Umbilical cord (tissue), 2 donors: Measurements from ENCODE around the gene BTBD7. TPM values are rescaled to one million over a fixed set of nuclear protein-coding genes. Genes with fewer than 3 reads are reported as not detected.
"Not testable (repeated sequence)": the region's sequence is repeated elsewhere in the genome, so short reads cannot be mapped to it uniquely, and the experiment has no call there.

Experiments used
- DNase-seq: peaks from one replicate; pipeline ENCODE4 v3.0.0-alpha.2; 2015; ENCODE audit warnings: low spot score
- total RNA-seq: library from RNA; depleted of rRNA; stranded (reverse); fragments of >200 nt; gene quantifications from one replicate; pipeline ENCODE4 v1.2.3, GENCODE V29; 2014; ENCODE audit warnings: low replicate concordance; ENCODE audit not compliant: insufficient read depth

The BTBD7 gene, protein sequence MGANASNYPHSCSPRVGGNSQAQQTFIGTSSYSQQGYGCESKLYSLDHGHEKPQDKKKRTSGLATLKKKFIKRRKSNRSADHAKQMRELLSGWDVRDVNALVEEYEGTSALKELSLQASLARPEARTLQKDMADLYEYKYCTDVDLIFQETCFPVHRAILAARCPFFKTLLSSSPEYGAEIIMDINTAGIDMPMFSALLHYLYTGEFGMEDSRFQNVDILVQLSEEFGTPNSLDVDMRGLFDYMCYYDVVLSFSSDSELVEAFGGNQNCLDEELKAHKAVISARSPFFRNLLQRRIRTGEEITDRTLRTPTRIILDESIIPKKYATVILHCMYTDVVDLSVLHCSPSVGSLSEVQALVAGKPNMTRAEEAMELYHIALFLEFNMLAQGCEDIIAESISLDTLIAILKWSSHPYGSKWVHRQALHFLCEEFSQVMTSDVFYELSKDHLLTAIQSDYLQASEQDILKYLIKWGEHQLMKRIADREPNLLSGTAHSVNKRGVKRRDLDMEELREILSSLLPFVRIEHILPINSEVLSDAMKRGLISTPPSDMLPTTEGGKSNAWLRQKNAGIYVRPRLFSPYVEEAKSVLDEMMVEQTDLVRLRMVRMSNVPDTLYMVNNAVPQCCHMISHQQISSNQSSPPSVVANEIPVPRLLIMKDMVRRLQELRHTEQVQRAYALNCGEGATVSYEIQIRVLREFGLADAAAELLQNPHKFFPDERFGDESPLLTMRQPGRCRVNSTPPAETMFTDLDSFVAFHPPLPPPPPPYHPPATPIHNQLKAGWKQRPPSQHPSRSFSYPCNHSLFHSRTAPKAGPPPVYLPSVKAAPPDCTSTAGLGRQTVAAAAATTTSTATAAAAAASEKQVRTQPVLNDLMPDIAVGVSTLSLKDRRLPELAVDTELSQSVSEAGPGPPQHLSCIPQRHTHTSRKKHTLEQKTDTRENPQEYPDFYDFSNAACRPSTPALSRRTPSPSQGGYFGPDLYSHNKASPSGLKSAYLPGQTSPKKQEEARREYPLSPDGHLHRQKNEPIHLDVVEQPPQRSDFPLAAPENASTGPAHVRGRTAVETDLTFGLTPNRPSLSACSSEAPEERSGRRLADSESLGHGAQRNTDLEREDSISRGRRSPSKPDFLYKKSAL
- 54.7 TPM for total RNA-seq

DNA sequence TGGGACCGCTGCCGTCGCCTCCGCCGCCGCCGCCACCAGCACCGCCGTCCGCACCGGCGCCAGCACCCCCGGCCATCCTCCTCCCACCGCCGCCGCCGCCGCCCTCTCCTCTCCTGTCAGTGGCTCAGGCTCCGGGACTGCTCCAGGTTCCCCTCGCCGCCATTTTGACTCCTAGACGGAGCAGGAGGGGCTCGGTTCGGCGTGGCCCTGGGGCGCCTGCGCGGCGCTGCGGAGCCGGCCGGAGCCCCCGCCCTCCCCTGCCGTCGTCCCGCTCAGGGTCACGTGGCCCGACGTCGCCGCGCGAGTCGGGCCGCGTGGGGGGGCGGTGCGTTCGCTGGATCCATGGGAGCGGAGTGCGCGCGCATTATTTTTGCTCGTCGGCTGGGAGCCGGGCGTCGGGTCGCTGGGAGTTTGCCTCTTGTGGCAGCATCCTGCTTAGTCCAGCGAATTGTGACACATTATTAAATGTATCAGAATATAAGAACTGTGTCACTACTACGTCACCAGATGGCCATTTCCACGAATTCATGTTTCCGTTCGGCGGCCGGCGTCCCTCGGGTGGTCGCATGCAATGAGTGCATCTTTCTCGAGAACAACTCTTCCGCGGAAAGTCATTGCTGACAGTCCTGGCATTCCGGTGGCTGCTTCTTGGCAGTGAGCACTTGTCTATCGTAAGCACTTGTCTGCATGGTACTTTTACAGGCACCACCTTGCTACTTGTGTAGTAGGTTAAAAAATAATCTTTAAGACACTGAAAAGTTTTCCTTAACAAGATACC, at the start of gene BTBD7:
Gene BTBD7, minus strand, starts transcription at position 184 of the 778 bp plus-strand sequence. CDS start 36,985 bp downstream, outside the sequence.
- DNase-seq = peak; percentile 97

DNA sequence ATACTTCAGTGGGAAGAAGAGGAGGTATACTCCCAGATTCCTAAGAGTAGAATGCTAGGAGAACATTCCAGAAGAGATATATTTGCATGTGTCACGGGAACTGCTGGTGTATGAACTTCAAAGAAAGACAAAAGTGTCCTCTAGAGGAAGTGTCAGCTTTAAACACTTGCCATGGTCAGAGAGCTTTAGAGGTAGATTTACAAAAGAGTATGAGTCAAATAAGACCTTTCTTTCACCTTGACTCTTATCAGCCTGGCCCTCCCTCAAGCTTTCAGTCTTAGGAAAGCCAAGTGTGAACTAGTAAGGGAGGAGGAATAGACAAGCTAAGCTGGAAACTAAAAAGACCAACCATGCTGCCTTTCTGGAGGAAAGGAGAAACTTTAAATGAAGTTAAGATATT, 48.8 kb upstream of the BTBD7 start:
- no peak for DNase-seq

DNA sequence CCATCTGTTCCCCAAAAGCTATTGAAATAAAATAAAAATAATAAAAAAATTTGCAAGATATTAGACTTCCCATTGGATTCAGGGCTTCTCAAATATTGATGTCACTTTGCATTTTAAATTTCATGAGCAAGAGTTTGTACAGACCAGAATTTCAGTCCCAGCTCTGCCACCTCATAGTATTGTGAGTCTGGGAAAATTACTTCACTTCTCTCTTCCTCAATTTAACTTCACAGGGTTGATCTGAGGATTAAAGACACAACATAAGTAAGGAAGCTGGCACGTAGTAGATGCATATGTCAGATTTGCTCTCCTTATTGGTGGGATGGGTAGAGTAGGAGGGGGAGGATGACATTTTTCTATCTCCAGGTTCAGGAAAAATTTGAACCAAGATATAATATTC, 47.0 kb upstream of the BTBD7 start:
- no peak for DNase-seq

DNA sequence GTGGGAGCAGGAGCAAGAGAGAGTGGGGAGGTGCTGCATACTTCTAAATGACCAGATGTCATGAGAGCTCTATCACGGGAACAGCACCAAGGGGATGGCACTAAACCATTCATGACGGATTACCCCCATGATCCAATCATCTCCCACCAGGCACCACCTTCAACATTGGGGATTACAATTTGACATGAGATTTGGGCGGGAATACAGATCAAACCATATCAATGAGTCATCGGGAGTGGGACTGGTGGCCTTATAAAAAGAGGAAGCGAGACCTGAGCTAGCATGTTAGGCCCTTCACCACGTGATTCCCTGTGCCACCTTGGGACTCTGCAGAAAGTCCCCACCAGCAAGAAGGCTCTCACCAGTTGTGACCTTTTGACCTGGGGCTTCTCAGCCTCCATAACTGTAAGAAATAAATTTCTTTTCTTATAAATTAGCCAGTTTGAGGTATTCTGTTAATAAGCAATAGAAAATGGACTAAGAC, 42.9 kb upstream of the BTBD7 start:
- DNase-seq = no peak

DNA sequence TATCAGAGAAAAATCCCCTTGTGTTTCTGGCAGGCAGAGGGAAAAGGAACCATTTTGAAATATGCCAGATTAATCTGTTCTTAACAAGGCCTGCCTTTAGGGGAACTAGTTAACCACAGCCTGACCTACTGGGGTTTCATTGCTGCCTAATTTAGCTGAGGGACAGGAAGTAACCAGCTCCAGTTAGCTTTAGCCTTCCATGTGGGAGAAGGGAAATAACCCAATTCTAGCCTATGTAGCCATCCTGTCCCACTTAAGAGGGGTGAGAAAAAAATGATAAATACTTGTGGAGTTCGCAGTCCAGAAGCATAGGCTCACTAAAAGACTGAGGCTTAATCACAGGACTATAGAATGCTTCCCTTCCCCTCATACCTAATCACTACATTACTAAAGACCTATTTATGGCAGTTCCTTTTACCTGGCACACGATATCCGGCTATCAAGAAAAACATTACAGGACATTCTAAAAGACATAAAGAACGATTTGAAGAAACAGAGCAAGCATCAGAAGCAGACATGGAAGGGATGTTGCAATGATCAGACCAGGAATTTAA, 37.0 kb upstream of the BTBD7 start:
- DNase-seq = no peak

DNA sequence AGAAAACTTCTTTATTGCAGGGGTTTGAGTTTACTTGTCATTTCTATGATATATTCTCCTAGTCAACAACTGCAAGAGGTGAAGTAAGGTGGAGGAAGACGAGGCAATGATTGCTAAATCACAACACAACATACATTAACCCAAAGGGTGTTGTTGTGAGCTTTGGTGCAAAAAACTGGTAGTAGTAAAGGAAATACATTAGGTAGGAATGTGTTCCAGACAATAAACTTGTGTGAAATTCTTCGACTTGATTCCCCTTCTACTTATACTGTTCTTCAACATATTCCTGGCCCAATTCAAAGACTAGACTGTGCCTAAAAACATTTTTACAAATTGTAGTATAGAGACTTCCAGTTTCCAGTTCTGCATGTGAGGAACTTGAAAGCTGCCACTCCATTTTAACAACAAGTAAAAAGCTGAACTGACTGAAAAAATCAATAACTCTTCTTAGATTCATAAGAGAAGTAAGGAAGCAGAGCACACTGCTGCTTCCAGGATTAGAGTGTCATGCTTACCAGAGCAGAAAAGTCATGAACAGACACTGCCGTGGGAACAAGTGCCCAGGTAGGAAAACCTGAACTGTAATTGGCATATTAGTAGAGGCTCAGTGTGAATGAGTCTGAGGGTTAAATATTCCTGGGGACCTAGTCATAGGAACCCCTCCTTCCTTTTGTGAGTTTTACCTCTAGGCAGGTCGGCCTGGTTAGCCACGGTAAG, 36.3 kb upstream of the BTBD7 start:
- DNase-seq = no peak

DNA sequence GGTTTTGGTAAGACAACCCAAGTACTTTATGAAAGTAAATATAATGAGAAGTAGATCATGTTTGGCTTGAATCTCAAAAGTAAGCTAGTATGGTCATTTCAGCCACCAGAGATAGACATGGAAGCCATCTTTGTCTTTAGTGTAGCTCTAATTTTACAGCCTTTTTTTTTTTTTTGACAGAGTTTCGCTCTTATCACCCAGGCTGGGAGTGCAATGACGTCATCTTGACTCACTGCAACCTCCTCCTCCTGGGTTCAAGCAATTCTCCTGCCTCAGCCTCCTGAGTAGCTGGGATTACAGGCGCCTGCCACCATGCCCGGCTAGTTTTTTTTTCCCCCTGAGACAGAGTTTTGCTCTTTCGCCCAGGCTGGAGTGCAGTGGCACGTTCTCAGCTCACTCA, 22.0 kb upstream of the BTBD7 start:
- DNase-seq = not testable (repeated sequence)

DNA sequence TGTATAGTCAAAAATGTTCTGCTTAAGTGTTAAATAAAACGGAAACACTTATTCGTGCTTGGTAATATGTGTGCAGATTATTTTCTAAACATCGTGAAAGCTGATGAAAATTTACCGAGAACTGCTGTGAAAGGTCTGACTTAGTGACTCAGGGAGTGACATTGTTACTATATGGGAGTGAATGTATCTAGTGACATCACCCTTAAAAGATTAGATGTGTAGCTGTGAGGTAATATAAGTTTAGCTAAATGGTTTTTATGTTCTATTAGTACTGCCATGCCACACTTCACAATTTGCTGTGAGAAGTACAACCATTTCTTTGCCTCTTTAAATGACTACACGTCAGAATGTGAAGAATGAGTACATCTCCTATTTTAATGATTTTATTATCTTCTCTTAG, 15.5 kb upstream of the BTBD7 start:
- DNase-seq = no peak

DNA sequence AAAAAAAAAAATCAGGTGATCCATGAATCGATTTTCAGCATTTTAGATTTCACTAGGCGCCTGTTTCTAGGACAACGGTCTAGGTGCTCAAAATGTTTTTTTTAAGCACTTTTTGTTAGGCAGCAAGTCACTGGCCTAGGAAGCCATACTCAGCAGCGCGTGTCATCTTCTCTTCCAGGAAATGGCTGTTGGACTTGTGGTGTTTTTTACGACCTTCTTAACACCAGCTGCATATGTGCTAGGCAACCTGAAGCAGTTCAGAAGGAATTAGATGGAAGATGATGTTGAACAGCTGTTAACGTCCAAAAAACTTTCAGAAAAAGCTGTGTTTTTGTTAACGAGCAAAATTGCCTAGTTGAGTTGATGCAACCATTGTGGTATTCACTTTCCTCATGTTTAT, 15.0 kb upstream of the BTBD7 start:
- no peak for DNase-seq

DNA sequence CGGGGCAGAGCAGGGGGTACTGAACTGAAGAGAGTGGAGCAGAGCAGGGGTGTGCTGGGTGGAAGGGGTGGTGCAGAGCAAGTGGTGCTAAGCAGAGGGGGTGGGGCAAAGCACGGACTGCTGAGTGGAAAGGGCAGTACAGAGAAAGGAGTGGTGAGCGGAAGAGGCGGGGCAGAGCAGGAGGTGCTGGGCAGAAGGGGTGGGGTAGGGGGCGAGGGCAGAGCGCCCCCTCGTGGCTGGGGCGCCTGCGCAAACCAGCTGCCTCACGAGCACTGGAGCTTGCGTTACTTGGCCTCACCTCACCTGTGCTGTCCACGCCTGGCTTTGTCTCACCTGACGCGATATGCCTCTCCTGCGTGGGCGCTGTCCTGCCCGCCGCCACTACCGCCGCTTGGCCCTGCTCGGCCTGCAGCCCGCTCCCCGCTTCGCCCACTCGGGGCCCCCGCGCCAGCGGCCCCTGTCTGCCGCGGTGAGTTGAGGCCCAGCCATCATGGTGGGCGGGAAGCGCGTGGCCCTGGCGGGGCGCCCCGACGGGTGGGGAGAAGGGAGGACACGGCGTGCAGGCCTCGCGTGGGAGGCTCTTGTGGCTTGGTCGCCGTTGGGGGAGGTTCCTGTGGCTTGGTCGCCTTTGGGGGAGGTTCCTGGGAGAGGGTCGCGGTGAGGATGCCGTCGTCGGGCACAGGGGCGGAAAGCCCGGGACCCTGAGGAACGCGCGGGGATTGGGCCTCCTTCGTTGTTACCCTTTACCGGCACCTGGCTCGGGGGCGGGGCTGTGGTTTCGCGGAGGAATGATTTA, 14.3 kb upstream of the BTBD7 start, which contains the start of gene COX8C:
Gene COX8C, plus strand, starts transcription at position 257 of the 796 bp plus-strand sequence. Its CDS starts 87 bp downstream, at position 344.
- DNase-seq = no peak

DNA sequence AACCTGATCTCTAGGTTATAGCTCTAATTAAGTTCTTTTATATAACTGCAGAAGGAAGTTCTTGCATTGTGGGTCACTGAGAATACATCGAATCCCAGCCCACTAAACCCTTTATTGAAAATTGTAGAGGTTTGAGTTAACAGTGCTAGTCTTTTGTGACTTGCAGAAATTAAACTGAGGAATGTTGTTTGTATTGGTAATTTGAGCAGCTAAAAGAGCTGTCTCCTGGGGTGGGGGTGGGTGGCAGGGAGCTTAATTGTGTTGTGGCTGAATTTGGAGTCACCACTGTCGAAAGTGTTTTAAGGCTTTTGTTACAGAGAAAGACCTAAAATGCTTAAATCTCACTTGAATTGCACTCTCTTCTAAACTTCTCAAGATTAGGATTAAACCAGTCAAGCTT, 11.0 kb upstream of the BTBD7 start:
- DNase-seq = no peak

DNA sequence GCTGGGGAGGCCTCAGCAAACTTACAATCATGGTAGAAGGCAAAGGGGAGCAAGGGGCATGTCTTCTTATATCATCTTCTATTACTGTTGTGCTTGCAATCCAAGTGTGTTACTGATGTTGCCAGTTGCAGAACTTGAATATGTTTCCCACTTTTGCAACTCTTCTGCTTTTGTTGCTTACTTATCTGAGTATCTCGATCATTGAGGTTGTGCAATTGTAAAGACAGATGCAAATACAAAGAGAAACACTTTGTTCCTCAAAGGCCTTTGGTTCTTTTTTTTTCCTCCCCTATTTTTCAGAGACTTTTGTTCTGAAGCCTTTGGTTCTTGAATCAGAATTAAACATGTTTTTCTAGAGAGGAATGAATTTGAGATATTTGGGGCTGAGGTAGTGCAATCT, 10.4 kb upstream of the BTBD7 start:
- DNase-seq = no peak

DNA sequence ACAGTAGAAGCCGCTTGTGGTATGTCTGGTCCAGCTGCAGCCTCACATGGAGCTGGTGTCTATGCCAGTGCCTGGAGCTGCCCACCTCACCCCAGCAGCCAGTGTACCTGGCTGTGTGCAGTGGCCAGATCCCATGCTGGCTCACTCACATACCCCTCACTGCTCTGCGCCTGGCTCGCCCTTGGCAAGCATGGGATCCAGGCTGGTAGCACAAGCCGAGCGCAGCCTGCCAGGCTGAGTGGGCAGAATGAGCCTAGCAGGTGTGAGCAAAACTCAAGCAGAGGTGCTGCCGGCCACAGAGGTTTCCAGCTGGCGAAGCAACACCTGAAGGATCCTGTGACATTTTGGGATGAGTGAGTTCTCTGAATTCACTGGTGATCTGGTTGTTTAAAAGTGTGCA, 5.0 kb upstream of the BTBD7 start:
- no peak for DNase-seq

DNA sequence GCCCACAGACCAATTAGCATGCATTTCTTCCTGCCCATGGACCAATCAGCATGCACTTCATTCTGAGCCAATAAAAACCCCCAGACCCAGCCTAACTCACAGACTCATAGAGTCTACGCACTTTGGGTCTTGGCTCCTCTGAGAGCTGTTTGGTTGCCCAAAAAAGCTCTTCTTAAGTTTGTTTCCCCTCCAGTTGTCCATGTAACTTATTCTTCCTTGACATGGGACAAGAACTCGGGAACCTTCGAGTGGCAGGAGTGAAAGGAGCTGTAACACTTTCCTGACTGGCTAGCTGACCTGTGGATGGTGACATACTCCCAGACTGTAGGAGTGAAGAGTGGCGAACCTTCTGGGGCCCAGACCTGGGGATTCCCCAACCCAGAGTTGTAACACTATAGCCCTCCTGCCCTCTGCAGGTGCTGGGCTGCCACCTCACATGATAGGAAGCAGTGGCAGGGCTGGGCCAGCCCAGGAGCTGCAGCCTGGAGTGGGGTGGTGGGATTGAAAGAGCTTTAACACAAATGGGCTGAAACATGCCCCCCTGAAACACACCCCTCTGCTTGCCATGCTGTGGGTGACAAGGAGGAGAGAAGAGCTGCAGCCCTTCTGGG, 4.4 kb upstream of the BTBD7 start:
- no peak for DNase-seq

DNA sequence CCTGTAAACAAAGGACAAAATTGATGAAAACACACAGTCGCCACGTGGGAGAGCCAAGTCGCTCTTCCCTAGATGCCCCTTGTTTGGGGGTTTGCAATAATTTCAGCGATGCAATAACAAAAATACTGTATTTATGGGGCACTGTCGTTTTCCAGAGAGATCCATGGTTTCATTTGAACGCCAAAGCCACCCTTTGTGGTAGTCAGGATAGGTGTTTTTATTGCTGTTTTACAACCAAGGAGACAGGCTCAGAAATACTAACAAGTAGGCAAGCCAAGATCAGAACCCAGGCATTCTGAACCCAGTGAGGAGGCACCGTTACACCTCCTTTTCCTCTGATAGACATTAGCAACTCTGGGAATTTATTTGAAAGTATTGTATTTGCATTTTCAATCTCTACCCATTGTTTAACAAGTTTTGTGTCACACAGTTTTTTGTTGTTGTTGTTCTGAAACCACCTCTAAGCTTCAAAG, 831 bp upstream of the BTBD7 start:
- no peak for DNase-seq

DNA sequence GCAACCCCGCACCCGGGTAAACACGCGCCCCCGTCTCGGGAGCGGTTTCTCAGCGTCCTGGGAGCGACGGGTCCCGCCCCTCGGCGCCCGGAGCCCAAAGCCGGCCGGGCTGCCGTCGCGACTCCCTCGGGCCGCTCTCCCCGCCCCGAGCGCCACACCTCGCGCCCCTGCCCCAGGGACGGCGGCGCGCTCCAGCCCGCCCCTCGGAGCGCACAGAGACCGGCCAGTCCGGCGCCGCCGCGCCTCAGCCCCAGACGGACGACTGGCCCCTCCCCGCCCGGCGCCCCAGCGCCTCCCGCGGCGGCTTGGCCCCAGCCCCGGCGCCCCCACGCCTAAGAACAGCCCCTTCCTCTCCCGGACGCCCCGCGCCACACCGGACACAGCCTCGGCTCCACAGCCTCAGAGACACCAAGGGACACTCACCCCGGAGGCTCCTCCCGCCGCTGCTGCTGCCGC, 411 bp downstream of the BTBD7 start:
- DNase-seq = peak; percentile 67

DNA sequence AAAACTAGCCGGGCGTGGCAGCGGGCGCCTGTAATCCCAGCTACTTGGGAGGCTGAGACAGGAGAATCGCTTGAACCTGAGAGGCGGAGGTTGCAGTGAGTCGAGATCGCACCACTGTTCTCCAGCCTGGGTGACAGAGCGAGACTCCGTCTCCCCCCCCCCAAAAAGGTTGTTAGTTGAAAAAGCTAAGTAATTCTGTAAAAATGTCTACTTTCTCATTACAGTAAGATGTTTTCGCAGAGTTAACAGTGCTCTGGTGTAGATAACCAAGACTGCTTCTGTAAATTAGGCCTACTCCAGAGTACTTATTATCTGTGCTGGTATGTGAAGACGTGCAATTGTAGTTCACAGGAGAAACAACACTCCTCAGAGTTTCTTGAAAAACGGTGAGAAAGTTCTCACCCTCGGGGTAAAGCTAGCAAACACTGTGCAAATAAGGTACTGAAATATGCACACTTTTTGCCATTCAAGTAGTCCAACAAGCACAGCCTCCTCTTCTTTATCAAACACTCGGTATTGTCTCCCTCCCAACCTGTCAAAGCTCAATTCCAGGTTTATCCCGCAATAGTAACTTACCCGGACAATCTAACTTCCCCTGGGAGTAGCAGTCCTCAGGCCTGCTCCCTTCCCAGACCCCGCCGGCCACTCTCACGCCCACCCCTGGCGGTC, 974 bp downstream of the BTBD7 start:
- no peak for DNase-seq
